AG09309 (cell line): ENCODE measurements around the gene CMIP.

Source experiments
- DNase-seq: peaks from one replicate; pipeline ENCODE4 v3.0.0-alpha.2; 2010; ENCODE audit warnings: low read depth
- H3K4me3 ChIP-seq: 2 replicates; pipeline ENCODE4 v1.5.1; 2011; ENCODE audit warnings: mild to moderate bottlenecking, low read depth, low read length, moderate library complexity; ENCODE audit not compliant: control insufficient read depth
- CTCF ChIP-seq: IDR thresholded peaks from 2 replicates; pipeline ENCODE4 v1.5.1; 2011; ENCODE audit warnings: mild to moderate bottlenecking, low read depth, low read length, inconsistent platforms; ENCODE audit not compliant: insufficient read depth, control insufficient read depth; ENCODE audit errors: missing control alignments

CMIP gene

GRCh38 chr16:81642107-81642436 is 197.5 kb downstream of the CMIP start:
- H3K4me3 ChIP-seq = no peak overlapping the region
- no peak for TF ChIP-seq CTCF
- no peak for DNase-seq

- H3K4me3 ChIP-seq = no peak overlapping the region
- TF ChIP-seq CTCF = no peak
- no peak for DNase-seq
Observed at GRCh38 chr16:81642943-81643342, 198.3 kb downstream of the CMIP start.

DNA sequence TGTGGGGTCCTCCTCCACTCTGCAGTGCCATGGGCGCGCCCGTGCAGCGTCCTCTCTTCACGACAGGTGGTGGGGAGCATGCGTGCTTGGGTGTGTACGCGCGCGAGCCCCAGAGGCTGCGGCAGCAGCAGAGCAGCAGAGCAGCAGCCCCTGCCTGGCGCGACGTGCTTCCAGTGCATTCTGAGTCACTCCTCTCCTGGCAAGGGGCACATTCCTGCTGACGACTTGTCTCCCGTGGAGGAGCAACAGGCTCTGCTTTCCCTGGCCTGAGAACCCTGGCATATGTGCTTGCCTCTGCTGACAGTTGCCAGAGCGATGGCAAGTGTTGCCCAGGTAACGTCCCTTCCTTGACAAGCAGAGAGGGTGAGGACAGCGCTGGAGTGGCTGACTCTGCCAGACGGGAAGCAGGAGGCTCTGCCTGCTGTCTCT is 200.7 kb downstream of the CMIP start:
- no peak overlapping the region for H3K4me3 ChIP-seq
- TF ChIP-seq CTCF = no peak
- DNase-seq = peak; percentile 67

- H3K4me3 ChIP-seq = no peak overlapping the region
- TF ChIP-seq CTCF = no peak
- DNase-seq = no peak
Observed at GRCh38 chr16:81645925-81646324, 201.3 kb downstream of the CMIP start.

DNA sequence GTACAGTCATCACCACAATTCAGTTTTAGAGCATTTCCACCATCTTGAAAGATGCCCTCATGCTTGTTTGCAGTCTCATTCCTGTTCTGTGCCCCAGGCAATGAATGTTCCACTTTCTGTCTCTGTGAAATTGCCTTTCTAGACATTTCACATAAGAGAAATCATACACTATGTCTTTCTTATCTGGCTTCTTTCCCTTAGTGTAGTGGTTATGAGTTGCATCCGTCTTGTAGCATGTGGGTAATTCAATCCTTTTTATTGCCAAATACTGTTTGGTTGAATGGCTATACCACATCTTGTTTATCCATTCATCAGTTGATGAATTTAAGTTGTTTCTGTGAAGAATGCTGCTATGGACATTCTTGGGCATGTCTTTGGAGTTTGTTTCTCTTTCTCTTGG is 202.0 kb downstream of the CMIP start:
- H3K4me3 ChIP-seq = no peak overlapping the region
- no peak for TF ChIP-seq CTCF
- no peak for DNase-seq

- no peak for DNase-seq
- TF ChIP-seq CTCF = no peak
- H3K4me3 ChIP-seq = no peak overlapping the region
Observed at GRCh38 chr16:81647527-81647926, 202.9 kb downstream of the CMIP start.

- H3K4me3 ChIP-seq = no peak overlapping the region
- DNase-seq = no peak
- TF ChIP-seq CTCF = no peak
Observed at GRCh38 chr16:81649561-81650184, 205.1 kb downstream of the CMIP start.
